GM23248 (cell line): ENCODE results near the gene MYO1G. TPM values are rescaled to one million over a fixed set of nuclear protein-coding genes. Genes with fewer than 3 reads are reported as not detected.
A peak's percentile ranks its signal among the peaks of the same experiment; 100 is the strongest.
"Not testable (repeated sequence)": the region's sequence is repeated elsewhere in the genome, so short reads cannot be mapped to it uniquely, and the experiment has no call there.

ENCODE experiments used
- DNase-seq: peaks from one replicate; pipeline ENCODE4 v3.0.0-alpha.2; 2015
- H2AFZ ChIP-seq: fragments of 200-600 bp; sonication (generic); 2 replicates; pipeline ENCODE4 v1.6.1; 2016; ENCODE audit warnings: antibody characterized with exemption
- H3F3A ChIP-seq: fragments of 200-600 bp; sonication (generic); 2 replicates; pipeline ENCODE4 v1.6.1; 2016; ENCODE audit warnings: mild to moderate bottlenecking, antibody characterized with exemption, mixed run types; ENCODE audit not compliant: insufficient read depth
- H3K27ac ChIP-seq: fragments of 200-600 bp; sonication (generic); 2 replicates; pipeline ENCODE4 v1.5.1; 2016; ENCODE audit warnings: mild to moderate bottlenecking
- H3K27me3 ChIP-seq: fragments of 200-600 bp; sonication (generic); replicated peaks from 2 replicates; pipeline ENCODE4 v1.6.1; 2016; ENCODE audit warnings: mild to moderate bottlenecking; ENCODE audit not compliant: insufficient read depth
- H3K36me3 ChIP-seq: fragments of 200-600 bp; sonication (generic); 2 replicates; pipeline ENCODE4 v1.6.1; 2016; ENCODE audit warnings: low read depth, mild to moderate bottlenecking
- H3K4me1 ChIP-seq: fragments of 200-600 bp; sonication (generic); 2 replicates; pipeline ENCODE4 v1.6.1; 2016; ENCODE audit warnings: mild to moderate bottlenecking; ENCODE audit not compliant: insufficient read depth
- H3K4me2 ChIP-seq: fragments of 200-600 bp; sonication (generic); one replicate; pipeline ENCODE4 v1.6.1; 2016; ENCODE audit warnings: mild to moderate bottlenecking; ENCODE audit not compliant: unreplicated experiment
- H3K4me3 ChIP-seq: fragments of 200-600 bp; sonication (generic); 2 replicates; pipeline ENCODE4 v1.5.1; 2016; ENCODE audit warnings: mild to moderate bottlenecking
- H3K79me2 ChIP-seq: fragments of 200-600 bp; sonication (generic); 2 replicates; pipeline ENCODE4 v1.6.1; 2016; ENCODE audit warnings: mild to moderate bottlenecking; ENCODE audit not compliant: insufficient read depth
- H3K9ac ChIP-seq: fragments of 200-600 bp; sonication (generic); 2 replicates; pipeline ENCODE4 v1.6.1; 2016; ENCODE audit warnings: mild to moderate bottlenecking
- H3K9me2 ChIP-seq: fragments of 200-600 bp; sonication (generic); 2 replicates; pipeline ENCODE4 v1.6.1; 2016; ENCODE audit warnings: mixed run types, mild to moderate bottlenecking, moderate library complexity; ENCODE audit not compliant: insufficient read depth
- H3K9me3 ChIP-seq: fragments of 200-600 bp; sonication (generic); one replicate; pipeline ENCODE4 v1.6.1; 2017; ENCODE audit warnings: low read depth
- H4K20me1 ChIP-seq: fragments of 200-600 bp; sonication (generic); 2 replicates; pipeline ENCODE4 v1.6.0; 2016; ENCODE audit not compliant: insufficient read depth
- EZH2 ChIP-seq: fragments of 200-600 bp; sonication (generic); IDR thresholded peaks from 2 replicates; pipeline ENCODE4 v1.6.1; 2018; ENCODE audit warnings: antibody characterized with exemption, mild to moderate bottlenecking; ENCODE audit not compliant: insufficient read depth, poor library complexity, severe bottlenecking
- EZH2phosphoT487 ChIP-seq: fragments of 200-600 bp; sonication (generic); IDR thresholded peaks from 2 replicates; pipeline ENCODE4 v1.6.1; 2018; ENCODE audit warnings: antibody characterized with exemption, moderate library complexity, mild to moderate bottlenecking, low read depth; ENCODE audit not compliant: insufficient read depth
- WGBS, 2 experiments: methylation state at CpG; one replicate each; pipeline ENCODE4 v1.1.6; 2015 to 2017; ENCODE audit warnings: low lambda C conversion rate in 2 of 2, low coverage in 1 of 2; ENCODE audit errors: missing lambda C conversion rate in 2 of 2; 5-methylcytosine and 5-hydroxymethylcytosine counted together
- in situ Hi-C: fragments of 300-500 bp; cut with MboI; formaldehyde crosslinking; loops from 2 replicates; pipeline ENCODE4 v1.15.0; 2020
- polyA plus RNA-seq: library from polyadenylated mRNA; unstranded; fragments of >200 nt; fragmentation: Nextera tagmentation; extraction: Ambion mirVana; gene quantifications from 2 replicates; pipeline ENCODE4 v1.2.1, GENCODE V29; 2016
- total RNA-seq: library from RNA; depleted of rRNA; stranded (reverse); fragments of >200 nt; shearing (Covaris generic); gene quantifications from 2 replicates; pipeline ENCODE4 v1.2.3, GENCODE V29; 2014

MYO1G gene
- total and polyA plus RNA-seq, 2 experiments from 2014 or later: not detected

GRCh38 chr7:44935016-44935415 lies 43.8 kb downstream of the MYO1G start:
- DNase-seq: no peak
- WGBS, 2 experiments: 0 to 8% methylated on average over 1 of the region's 1 CpG
- Histone ChIP-seq H3F3A (no peaks in the 10 kb centered on the region), H4K20me1 (no peaks in the 10 kb centered on the region), H3K4me1 (no peaks in the 10 kb centered on the region), H3K9ac (no peak overlapping the region), H2AFZ (no peak overlapping the region), H3K4me2 (no peak overlapping the region), H3K9me3 (no peaks in the 10 kb centered on the region), H3K9me2 (no peaks in the 10 kb centered on the region), H3K4me3 (no peak overlapping the region), H3K36me3 (no peaks in the 10 kb centered on the region), H3K27me3 (peaks cover 29% of the 10 kb centered on the region), H3K27ac (no peak overlapping the region), H3K79me2 (no peaks in the 10 kb centered on the region)
- TF ChIP-seq EZH2 (no peak), EZH2phosphoT487 (no peak)
- in situ Hi-C loops: no loop called here

- peaks cover 29% of the 10 kb centered on the region for H3K27me3 ChIP-seq
- WGBS, 2 experiments: 68 to 80% methylated on average over 4 to 5 of the region's 5 CpGs
- H3K36me3 ChIP-seq, H3F3A ChIP-seq, H3K79me2 ChIP-seq, DNase-seq, H3K4me1 ChIP-seq, H4K20me1 ChIP-seq, H2AFZ ChIP-seq, H3K4me2 ChIP-seq, H3K9me3 ChIP-seq, H3K9me2 ChIP-seq, H3K4me3 ChIP-seq, in situ Hi-C loops, H3K27ac ChIP-seq, H3K9ac ChIP-seq: not testable (repeated sequence)
Measured at GRCh38 chr7:44934510-44934909, 44.3 kb downstream of the MYO1G start.

GRCh38 chr7:44930921-44931320 lies 47.9 kb downstream of the MYO1G start:
- in situ Hi-C loops: no loop called here
- H3F3A ChIP-seq: no peaks in the 10 kb centered on the region
- TF ChIP-seq EZH2 (no peak), EZH2phosphoT487 (no peak)
- DNase-seq: no peak
- no peaks in the 10 kb centered on the region for H3K36me3 ChIP-seq
- 79% methylated on average over 6 of the region's 6 CpGs for WGBS, 2 experiments
- no peak overlapping the region for H3K27ac ChIP-seq
- no peak overlapping the region for H3K9ac ChIP-seq
- 0 out of 2 replicates have a peak, but pooled peaks cover 5% of the 10 kb centered on the region for H3K27me3 ChIP-seq
- no peak overlapping the region for H3K4me3 ChIP-seq
- no peaks in the 10 kb centered on the region for H3K4me1 ChIP-seq
- no peak overlapping the region for H3K4me2 ChIP-seq
- no peaks in the 10 kb centered on the region for H3K79me2 ChIP-seq
- H3K9me2 ChIP-seq: no peaks in the 10 kb centered on the region
- no peaks in the 10 kb centered on the region for H4K20me1 ChIP-seq
- no peak overlapping the region for H2AFZ ChIP-seq
- no peaks in the 10 kb centered on the region for H3K9me3 ChIP-seq

- H3K4me3 ChIP-seq: no peak overlapping the region
- no peak for DNase-seq
- no peak overlapping the region for H3K4me2 ChIP-seq
- no peaks in the 10 kb centered on the region for H3K9me2 ChIP-seq
- H2AFZ ChIP-seq: peak overlapping the region; percentile 68
- H4K20me1 ChIP-seq: no peaks in the 10 kb centered on the region
- 42 to 44% methylated on average over 8 of the region's 8 CpGs for WGBS, 2 experiments
- no peaks in the 10 kb centered on the region for H3K9me3 ChIP-seq
- H3K36me3 ChIP-seq: no peaks in the 10 kb centered on the region
- TF ChIP-seq EZH2phosphoT487 (no peak), EZH2 (no peak)
- H3K4me1 ChIP-seq: no peaks in the 10 kb centered on the region
- H3K27ac ChIP-seq: no peak overlapping the region
- H3K79me2 ChIP-seq: no peaks in the 10 kb centered on the region
- in situ Hi-C loops: no loop called here
- no peaks in the 10 kb centered on the region for H3F3A ChIP-seq
- no peaks in the 10 kb centered on the region for H3K27me3 ChIP-seq
- H3K9ac ChIP-seq: no peak overlapping the region
Measured at GRCh38 chr7:44922351-44922694, 56.5 kb downstream of the MYO1G start.

GRCh38 chr7:44921607-44922350 lies 57.0 kb downstream of the MYO1G start:
- no peaks in the 10 kb centered on the region for H4K20me1 ChIP-seq
- in situ Hi-C loops: no loop called here
- 26 to 27% methylated on average over 11 to 14 of the region's 14 CpGs for WGBS, 2 experiments
- no peaks in the 10 kb centered on the region for H3K79me2 ChIP-seq
- no peaks in the 10 kb centered on the region for H3K9me3 ChIP-seq
- no peak overlapping the region for H3K27ac ChIP-seq
- TF ChIP-seq EZH2 (no peak), EZH2phosphoT487 (no peak)
- H3K36me3 ChIP-seq: no peaks in the 10 kb centered on the region
- no peaks in the 10 kb centered on the region for H3K9me2 ChIP-seq
- H3K27me3 ChIP-seq: no peaks in the 10 kb centered on the region
- no peaks in the 10 kb centered on the region for H3F3A ChIP-seq
- H2AFZ ChIP-seq: peak overlapping the region; percentile 68
- H3K9ac ChIP-seq: no peak overlapping the region
- DNase-seq: peak; percentile 82
- no peaks in the 10 kb centered on the region for H3K4me1 ChIP-seq
- no peak overlapping the region for H3K4me3 ChIP-seq
- H3K4me2 ChIP-seq: no peak overlapping the region
